HG02885 (cell line): ENCODE results near the gene TAOK2.
"Not testable (repeated sequence)": the region's sequence is repeated elsewhere in the genome, so short reads cannot be mapped to it uniquely, and the experiment has no call there.

ENCODE experiments used
- ATAC-seq: cut with Tn5 transposase; IDR thresholded peaks from one replicate; pipeline ENCODE4 v1.9.1; 2021; ENCODE audit warnings: mild to moderate bottlenecking; ENCODE audit not compliant: unreplicated experiment, poor library complexity

Gene TAOK2

GRCh38 chr16:30016555-30017276 is 43.0 kb downstream of the TAOK2 start:
- no peak for ATAC-seq

GRCh38 chr16:30017277-30017656 is 43.6 kb downstream of the TAOK2 start:
- ATAC-seq, result no peak

DNA sequence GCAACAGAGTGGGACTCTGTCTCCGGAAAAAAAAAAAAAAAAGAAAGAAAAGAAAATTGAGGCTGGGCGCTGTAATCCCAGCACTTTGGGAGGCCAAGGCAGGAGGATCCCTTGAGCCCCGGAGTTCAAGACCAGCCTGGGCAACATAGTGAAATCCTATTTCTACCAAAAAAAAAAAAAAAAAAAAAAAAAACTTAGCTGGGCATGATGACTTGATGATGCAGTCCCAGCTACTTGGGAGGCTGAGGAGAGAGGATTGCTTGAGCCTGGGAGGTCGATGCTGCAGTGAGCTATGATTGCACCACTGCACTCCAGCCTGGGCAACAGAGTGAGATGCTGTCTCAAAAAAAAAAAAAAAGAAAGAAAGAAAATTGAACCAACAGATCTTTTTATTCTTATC is 44.3 kb downstream of the TAOK2 start:
- ATAC-seq, result not testable (repeated sequence)

DNA sequence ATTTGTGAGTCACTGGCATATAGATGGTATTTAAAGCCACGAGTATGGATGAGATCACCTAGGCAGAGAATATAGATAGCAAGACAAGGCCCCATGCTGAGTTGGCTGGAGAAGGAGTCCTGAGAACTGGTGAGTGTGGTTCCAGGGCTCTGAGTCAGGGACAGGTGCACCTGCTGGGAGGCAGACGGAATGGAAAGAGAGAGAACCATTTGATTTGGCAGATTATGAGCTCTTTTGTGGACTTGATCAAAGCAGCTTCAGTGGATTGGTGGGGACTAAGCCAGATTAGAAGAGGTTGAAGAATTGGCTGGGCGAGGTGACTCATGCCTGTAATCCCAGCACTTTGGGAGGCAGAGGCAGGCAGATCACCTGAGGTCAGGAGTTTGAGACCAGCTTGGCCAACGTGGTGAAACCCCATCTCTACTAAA is 45.1 kb downstream of the TAOK2 start:
- ATAC-seq, result no peak

DNA sequence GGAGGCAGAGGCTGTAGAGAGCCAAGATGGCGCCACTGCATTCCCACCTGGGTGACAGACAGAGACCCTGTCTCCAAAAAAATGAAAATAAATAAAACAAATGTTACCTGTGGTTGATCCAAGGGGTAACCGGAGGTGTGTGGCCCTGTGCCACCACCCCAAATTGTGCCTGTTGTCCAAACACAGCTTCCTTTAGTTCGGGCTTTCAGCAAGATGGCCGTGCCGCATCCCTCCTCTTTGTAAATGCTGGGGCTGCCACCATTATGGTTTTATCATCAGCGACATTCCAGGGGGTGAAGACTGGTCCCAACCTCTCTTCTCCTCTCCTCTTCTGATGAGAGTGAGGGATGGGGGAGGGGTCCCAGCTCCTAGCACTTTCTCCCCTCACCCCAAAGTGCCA is 49.2 kb downstream of the TAOK2 start, which contains the start of gene C16orf92:
Gene C16orf92 (plus strand): TSS at position 312 of the 400 bp plus-strand sequence. CDS start 143 bp downstream, outside the sequence.
- ATAC-seq, result no peak

DNA sequence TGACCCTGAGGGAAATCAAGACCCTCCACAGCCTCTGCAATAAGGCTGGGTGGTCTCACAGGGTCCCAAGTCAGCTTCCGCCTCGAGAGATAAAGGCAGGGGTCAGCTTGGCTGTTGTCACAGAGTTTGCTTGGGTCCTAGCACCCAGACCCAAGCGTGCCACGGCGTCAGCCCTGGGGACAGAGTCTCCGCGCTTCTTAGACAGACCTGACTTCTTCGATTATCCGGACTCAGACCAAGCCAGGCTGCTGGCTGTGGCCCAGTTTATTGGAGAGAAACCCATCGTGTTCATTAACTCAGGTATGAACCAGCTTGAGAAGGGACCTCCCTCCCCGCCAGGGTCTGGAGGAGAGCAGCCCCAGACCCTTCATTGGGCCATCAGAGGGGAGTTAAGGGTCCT is 49.9 kb downstream of the TAOK2 start:
- ATAC-seq, result no peak

DNA sequence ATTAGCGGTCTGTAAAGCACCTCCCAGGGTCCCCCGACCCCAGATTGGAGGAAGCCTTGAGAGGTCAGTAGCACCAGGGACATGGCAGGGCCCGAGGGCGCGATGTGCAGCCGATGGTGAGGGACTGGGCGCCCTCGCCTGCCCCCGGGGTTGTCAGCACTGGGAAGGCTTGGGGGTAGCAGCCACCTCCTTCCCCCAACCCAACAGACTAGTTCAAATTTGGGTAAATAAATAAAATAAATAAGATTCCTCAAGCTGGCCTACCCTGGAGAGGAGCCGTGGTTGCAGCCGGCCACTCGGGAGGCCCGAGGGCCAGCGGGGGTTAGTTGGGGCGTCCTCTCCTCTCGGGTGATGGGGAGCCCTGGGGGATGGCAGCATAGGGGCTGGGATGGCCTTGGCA is 50.8 kb downstream of the TAOK2 start:
- ATAC-seq, result no peak

GRCh38 chr16:30025156-30025555 is 51.5 kb downstream of the TAOK2 start:
- ATAC-seq, result no peak

DNA sequence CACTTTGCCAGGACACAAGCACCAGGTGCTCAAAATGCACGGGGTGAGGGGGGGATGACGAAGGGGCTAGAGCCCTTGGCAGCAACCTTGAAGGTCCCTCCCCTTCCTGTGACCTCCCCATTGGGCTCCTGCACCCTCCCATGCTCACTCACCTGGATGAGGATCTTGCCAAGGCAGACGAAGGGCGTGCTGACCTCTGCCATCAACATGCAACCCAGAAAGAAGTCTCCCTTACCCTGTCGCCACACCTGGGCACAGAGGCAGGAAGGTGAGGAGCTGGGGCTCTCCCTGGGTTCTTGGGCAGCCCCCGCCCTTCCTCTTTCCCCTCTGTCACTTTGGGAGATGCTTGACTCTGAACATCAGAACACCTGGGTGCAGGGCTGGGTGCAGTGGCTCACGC is 51.9 kb downstream of the TAOK2 start:
- no peak for ATAC-seq

DNA sequence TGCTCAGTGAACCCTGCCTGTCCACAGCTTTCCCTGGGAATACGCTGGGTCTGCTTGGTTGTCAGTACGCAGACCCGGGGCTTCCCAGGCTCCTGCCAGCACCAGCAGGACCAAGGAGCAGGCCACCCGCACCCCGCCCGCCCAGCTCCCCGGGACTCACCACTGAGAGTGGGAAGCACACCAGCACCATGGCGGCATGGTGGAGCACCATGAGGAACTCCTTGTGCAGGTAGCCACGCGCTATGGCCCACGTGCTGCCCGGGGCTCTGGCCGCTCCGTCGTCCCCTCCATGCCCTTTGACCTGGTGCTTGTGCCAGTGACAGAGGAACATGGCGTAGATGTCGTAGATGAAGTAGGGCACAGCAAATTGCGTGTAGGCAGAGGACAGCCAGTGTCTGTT is 52.8 kb downstream of the TAOK2 start:
- ATAC-seq, result no peak

DNA sequence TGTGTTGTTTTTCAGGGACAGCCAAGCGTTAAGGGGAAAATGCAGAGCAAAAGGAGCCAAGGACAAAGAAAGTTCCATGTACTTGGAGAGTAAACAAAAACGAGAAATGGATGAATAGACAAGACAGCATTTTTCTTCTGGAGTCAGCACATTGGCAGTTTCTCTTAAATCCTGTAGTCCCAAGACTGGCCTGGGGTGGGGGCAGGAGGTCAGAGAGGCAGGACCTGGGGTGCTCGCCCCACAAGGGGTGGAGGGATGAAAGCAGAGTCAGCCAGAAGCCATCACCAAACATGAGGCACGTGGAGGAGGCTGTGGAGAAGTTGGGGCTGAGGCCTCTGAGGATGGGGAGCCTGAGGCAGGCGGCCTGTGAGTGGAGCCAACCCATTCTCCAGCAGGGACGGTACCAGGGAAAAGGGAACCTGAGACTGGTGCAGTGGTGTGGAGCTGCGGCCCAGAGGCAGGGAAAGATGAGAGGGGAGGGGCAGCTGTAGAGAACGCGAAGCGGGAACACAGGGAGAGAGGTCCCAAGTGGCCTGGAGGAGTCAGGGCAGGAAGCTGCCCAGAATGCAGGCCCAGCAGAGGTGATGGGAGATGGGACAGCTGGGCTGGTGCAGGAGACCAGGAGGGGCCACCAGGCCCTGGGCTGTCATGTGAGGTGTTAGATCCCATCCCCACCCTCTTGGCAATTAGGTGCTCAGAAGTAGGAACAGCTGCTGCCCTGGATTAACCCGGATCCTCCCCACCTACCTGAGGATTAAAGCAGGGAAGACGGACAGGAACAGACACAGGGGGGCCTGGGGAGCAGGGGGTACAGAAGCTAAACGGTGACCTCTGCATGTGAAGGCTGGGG is 54.1 kb downstream of the TAOK2 start:
- no peak for ATAC-seq

GRCh38 chr16:30028438-30029076 is 54.9 kb downstream of the TAOK2 start:
- no peak for ATAC-seq

- ATAC-seq, result no peak
These were observed 56.5 kb downstream of the TAOK2 start for GRCh38 chr16:30030011-30030685.

- ATAC-seq, result no peak
These were observed 57.3 kb downstream of the TAOK2 start, which contains the start of gene TLCD3B for GRCh38 chr16:30030841-30031413. TLCD3B (minus strand) TSS chr16:30031271; CDS start chr16:30030527, 744 bp downstream.

DNA sequence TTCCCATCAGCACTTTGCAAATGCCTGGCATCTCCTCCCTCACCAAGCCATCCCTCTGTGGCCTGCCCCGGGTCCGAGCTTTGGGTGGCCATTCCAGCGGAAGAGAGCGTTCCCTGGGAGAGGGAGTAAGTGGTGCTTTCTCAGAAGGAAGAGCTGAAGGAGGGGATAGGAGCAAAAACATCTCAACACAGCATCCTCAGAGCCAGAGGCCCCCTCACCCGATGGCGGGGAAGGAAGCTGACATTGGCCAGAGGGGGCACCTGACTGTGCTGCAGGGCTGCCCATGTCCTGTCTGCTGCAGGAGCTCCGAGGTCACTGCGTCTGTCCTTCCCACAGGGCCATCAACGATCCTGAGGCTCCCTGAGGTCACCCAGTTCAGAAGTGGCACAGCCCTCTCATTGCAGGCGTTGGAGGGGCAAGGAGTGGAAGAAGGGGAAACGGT is 57.8 kb downstream of the TAOK2 start:
- no peak for ATAC-seq

DNA sequence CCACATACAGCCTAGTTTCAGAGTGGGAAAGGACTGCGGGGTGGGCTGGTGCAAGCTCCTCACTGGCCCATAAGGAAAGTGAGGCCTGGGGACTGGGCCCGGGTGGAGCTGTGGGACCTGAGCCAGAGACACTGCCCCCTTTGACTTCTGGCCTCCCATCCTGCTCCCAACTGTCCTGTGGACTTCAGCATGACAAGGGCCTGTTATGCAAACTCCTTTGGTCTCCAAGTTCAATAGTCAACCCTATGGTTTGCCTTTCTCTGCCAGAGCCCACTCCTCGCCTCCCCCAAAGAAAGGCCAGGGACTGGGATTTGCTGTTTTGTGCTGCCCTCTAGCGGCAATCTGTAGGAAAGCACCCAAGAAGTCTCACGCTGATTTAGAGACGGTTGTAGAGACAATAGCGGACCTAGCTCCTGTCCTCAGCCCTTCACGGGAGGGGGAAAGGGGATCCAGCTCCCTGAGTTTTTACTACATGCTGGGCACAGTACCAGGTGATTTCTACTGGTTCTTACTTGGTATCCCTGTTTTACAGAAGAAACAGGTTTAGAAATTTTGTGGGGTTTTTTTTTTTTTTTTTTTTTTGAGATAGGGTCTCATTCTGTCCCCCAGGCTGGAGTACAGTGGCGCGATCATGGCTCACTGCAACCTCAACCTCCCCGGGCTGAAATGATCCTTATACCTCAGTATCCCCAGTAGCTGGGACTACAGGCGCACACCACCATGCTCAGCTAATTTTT is 58.6 kb downstream of the TAOK2 start:
- no peak for ATAC-seq

GRCh38 chr16:30033270-30033669 is 59.6 kb downstream of the TAOK2 start:
- no peak for ATAC-seq

DNA sequence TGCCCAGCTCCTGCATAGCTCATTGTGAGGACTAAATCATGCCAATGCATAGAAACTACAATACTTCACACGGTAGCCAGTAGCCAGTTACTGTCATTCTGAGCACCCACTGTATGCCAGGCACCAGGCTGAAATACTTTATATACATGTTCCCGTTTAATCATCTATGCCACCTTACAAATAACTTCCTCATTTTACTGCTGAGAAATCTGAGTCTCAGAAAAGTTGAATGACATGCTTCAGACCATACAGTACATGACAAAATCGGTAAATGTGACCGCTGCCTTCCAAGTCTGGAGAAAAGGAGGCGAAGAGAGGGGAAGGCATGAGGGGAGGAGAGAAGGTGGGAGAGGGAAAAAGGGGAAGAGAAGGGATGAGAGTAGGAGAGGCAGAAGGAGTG is 66.6 kb downstream of the TAOK2 start:
- no peak for ATAC-seq

DNA sequence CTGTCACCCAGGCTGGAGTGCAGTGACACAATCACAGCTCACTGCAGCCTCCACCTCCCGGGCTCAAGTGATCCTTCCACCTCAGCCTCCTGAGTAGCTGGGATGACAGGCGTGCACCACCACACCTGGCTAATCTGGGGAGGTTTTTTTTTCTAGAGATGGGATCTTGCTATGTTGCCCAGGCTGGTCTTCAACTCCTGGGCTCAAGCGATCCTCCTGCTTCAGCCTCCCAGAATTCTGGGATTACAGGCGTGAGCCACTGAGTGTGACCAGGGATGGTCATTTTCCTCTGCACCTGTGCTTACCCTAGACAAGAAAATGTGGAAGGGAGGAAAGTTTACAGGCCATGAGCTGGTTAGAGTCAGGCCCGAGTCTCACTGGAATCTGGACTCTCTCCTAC is 67.0 kb downstream of the TAOK2 start:
- ATAC-seq, result not testable (repeated sequence)
